Neural progenitor cell (in vitro differentiated cells): ENCODE results near the gene EPN1.

ENCODE experiments used
- EZH2 ChIP-seq: fragments of 200-600 bp; sonication (generic); IDR thresholded peaks from 2 replicates; pipeline ENCODE4 v1.6.1; 2017; ENCODE audit warnings: antibody characterized with exemption, mild to moderate bottlenecking, moderate library complexity
- EZH2phosphoT487 ChIP-seq: fragments of 200-600 bp; sonication (generic); IDR thresholded peaks from 2 replicates; pipeline ENCODE4 v1.6.1; 2017; ENCODE audit warnings: antibody characterized with exemption
- TF ChIP-seq, protein P1 (sequence below): fragments of 200-600 bp; sonication (generic); IDR thresholded peaks from 2 replicates; pipeline ENCODE4 v1.5.1; 2017; ENCODE audit warnings: antibody characterized with exemption, mild to moderate bottlenecking

GRCh38 chr19:55661826-55662225, 13.2 kb upstream of the EPN1 start:
- TF ChIP-seq, protein P1, sequence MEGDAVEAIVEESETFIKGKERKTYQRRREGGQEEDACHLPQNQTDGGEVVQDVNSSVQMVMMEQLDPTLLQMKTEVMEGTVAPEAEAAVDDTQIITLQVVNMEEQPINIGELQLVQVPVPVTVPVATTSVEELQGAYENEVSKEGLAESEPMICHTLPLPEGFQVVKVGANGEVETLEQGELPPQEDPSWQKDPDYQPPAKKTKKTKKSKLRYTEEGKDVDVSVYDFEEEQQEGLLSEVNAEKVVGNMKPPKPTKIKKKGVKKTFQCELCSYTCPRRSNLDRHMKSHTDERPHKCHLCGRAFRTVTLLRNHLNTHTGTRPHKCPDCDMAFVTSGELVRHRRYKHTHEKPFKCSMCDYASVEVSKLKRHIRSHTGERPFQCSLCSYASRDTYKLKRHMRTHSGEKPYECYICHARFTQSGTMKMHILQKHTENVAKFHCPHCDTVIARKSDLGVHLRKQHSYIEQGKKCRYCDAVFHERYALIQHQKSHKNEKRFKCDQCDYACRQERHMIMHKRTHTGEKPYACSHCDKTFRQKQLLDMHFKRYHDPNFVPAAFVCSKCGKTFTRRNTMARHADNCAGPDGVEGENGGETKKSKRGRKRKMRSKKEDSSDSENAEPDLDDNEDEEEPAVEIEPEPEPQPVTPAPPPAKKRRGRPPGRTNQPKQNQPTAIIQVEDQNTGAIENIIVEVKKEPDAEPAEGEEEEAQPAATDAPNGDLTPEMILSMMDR = no peak
- TF ChIP-seq EZH2 = no peak
- no peak for TF ChIP-seq EZH2phosphoT487
